H1 (cell line): ENCODE results near the gene CTBP2. TPM values are rescaled to one million over a fixed set of nuclear protein-coding genes. Genes with fewer than 3 reads are reported as not detected.

Source experiments
- CTCF ChIA-PET: fragments of 300-600 bp; sonication (Branson Sonifier 250); formaldehyde crosslinking; loops from one replicate; lab custom pipeline; 2021; ENCODE audit not compliant: partially characterized antibody; lab: Charles Lee
- POLR2A ChIA-PET: fragments of 300-600 bp; sonication (Branson Sonifier 250); formaldehyde crosslinking; loops from one replicate; lab custom pipeline; 2021; ENCODE audit warnings: inconsistent platforms; ENCODE audit not compliant: partially characterized antibody; lab: Charles Lee
- DNase-seq, 2 experiments: peaks; one replicate each; pipeline versions ENCODE4 v3.0.0 to v3.0.0-alpha.2; 2010 to 2022; ENCODE audit warnings: low spot score in 2 of 2, low read depth in 1 of 2, mixed read lengths in 1 of 2
- FAIRE-seq: peaks from 2 replicates; lab custom pipeline; 2011; peaks lifted over from hg19 to GRCh38; lab: Jason Lieb, UNC
- H2AFZ ChIP-seq: 2 replicates; pipeline ENCODE4 v1.8.1; 2012; ENCODE audit warnings: low read length, inconsistent platforms
- H2AK5ac ChIP-seq: 2 replicates; pipeline ENCODE4 v1.6.1; 2013; ENCODE audit warnings: low read depth, low read length
- H2BK120ac ChIP-seq: replicated peaks from 2 replicates; pipeline ENCODE3; 2013; ENCODE audit warnings: low read depth, low read length, inconsistent platforms
- H2BK12ac ChIP-seq: 2 replicates; pipeline ENCODE4 v1.6.1; 2013; ENCODE audit warnings: low read depth, low read length
- H2BK15ac ChIP-seq: 2 replicates; pipeline ENCODE4 v1.6.1; 2013; ENCODE audit warnings: low read length
- H2BK20ac ChIP-seq: 2 replicates; pipeline ENCODE4 v1.6.1; 2013; ENCODE audit warnings: low read length
- H2BK5ac ChIP-seq: 2 replicates; pipeline ENCODE4 v1.6.1; 2013; ENCODE audit warnings: low read depth, low read length
- H3K14ac ChIP-seq: 2 replicates; pipeline ENCODE4 v1.6.1; 2013; ENCODE audit warnings: inconsistent platforms; ENCODE audit not compliant: insufficient read length
- H3K18ac ChIP-seq: 2 replicates; pipeline ENCODE4 v1.6.1; 2013; ENCODE audit warnings: low read length; ENCODE audit errors: extremely low read depth
- H3K23ac ChIP-seq: 2 replicates; pipeline ENCODE4 v1.6.1; 2013; ENCODE audit warnings: inconsistent platforms; ENCODE audit not compliant: insufficient read length
- H3K23me2 ChIP-seq: 2 replicates; pipeline ENCODE4 v1.6.1; 2013; ENCODE audit warnings: low read depth, low read length
- H3K27ac ChIP-seq: 2 replicates; pipeline ENCODE4 v1.6.1; 2011; ENCODE audit warnings: low read depth, low read length, inconsistent platforms
- H3K27me3 ChIP-seq, 4 experiments: replicated peaks in 1 of 4; 1 replicate in 1 of 4; 2 replicates in 3 of 4; pipeline versions ENCODE4 v1.6.1 to v1.8.1; 2011 to 2013; ENCODE audit warnings: low read length in 3 of 4, mild to moderate bottlenecking in 3 of 4, inconsistent platforms in 2 of 4, mixed read lengths in 2 of 4, moderate library complexity in 1 of 4; ENCODE audit not compliant: control insufficient read depth in 3 of 4, insufficient read depth in 3 of 4; ENCODE audit errors: extremely low read depth in 1 of 4
- H3K36me3 ChIP-seq, 4 experiments: 2 replicates each; pipeline versions ENCODE4 v1.6.1 to v1.8.1; 2011 to 2013; ENCODE audit warnings: mild to moderate bottlenecking in 4 of 4, low read length in 3 of 4, moderate library complexity in 2 of 4, control low read depth in 1 of 4, inconsistent platforms in 1 of 4; ENCODE audit not compliant: insufficient read depth in 4 of 4, control insufficient read depth in 2 of 4
- H3K4ac ChIP-seq: replicated peaks from 2 replicates; pipeline ENCODE3; 2013; ENCODE audit warnings: low read length, low read depth, mixed read lengths, inconsistent platforms; ENCODE audit not compliant: insufficient read length
- H3K4me1 ChIP-seq, 4 experiments: replicated peaks in 1 of 4; 1 replicate in 1 of 4; 2 replicates in 3 of 4; pipeline versions ENCODE4 v1.6.1 to v1.8.1; 2011 to 2013; ENCODE audit warnings: low read length in 3 of 4, inconsistent platforms in 2 of 4, mixed read lengths in 1 of 4; ENCODE audit not compliant: insufficient read depth in 4 of 4, control insufficient read depth in 3 of 4
- H3K4me2 ChIP-seq, 2 experiments: 2 replicates each; pipeline versions ENCODE4 v1.6.1 to v1.8.1; 2011 to 2013; ENCODE audit warnings: low read depth in 2 of 2, low read length in 2 of 2, control low read depth in 1 of 2, inconsistent platforms in 1 of 2, mild to moderate bottlenecking in 1 of 2; ENCODE audit not compliant: insufficient read depth in 1 of 2
- H3K4me3 ChIP-seq, 4 experiments: fragments of 200-600, 300-600 bp in 1 of 4; sonication (generic), shearing (Covaris generic), sonication (Bioruptor Twin) in 1 of 4; 2 replicates each; pipeline versions ENCODE4 v1.5.1 to v1.8.1; 2011 to 2016; ENCODE audit warnings: low read length in 4 of 4, low read depth in 3 of 4, control low read depth in 2 of 4, inconsistent platforms in 2 of 4, mild to moderate bottlenecking in 2 of 4, mixed read lengths in 1 of 4, moderate library complexity in 1 of 4; ENCODE audit not compliant: insufficient read depth in 2 of 4; ENCODE audit errors: extremely low read depth in 1 of 4
- H3K56ac ChIP-seq: replicated peaks from 2 replicates; pipeline ENCODE3; 2013; ENCODE audit warnings: low read depth, mild to moderate bottlenecking, mixed read lengths, low read length, inconsistent platforms; ENCODE audit not compliant: insufficient read length
- H3K79me1 ChIP-seq: 2 replicates; pipeline ENCODE4 v1.6.1; 2013; ENCODE audit warnings: low read depth, low read length, control low read depth
- H3K79me2 ChIP-seq, 2 experiments: 2 replicates each; pipeline versions ENCODE4 v1.6.1 to v1.8.1; 2012 to 2013; ENCODE audit warnings: low read length in 2 of 2, mild to moderate bottlenecking in 2 of 2, inconsistent platforms in 1 of 2; ENCODE audit not compliant: insufficient read depth in 2 of 2, control insufficient read depth in 1 of 2
- H3K9ac ChIP-seq, 4 experiments: replicated peaks in 1 of 4; 1 replicate in 1 of 4; 2 replicates in 3 of 4; pipeline versions ENCODE4 v1.6.1 to v1.8.1; 2011 to 2013; ENCODE audit warnings: low read depth in 3 of 4, low read length in 3 of 4, control low read depth in 2 of 4, mild to moderate bottlenecking in 2 of 4, moderate library complexity in 2 of 4, inconsistent platforms in 1 of 4; ENCODE audit errors: extremely low read depth in 1 of 4
- H3K9me3 ChIP-seq, 2 experiments: 2 replicates each; pipeline versions ENCODE4 v1.6.1 to v1.8.1; 2012 to 2013; ENCODE audit warnings: mild to moderate bottlenecking in 2 of 2, moderate library complexity in 2 of 2, control low read depth in 1 of 2, inconsistent platforms in 1 of 2, low read depth in 1 of 2, low read length in 1 of 2, mixed read lengths in 1 of 2; ENCODE audit not compliant: insufficient read depth in 2 of 2
- H4K20me1 ChIP-seq, 2 experiments: replicated peaks in 1 of 2; 2 replicates each; pipeline versions ENCODE3 to v1.8.1; 2011 to 2013; ENCODE audit warnings: inconsistent platforms in 2 of 2, low read length in 2 of 2, mild to moderate bottlenecking in 1 of 2; ENCODE audit not compliant: insufficient read depth in 2 of 2, control insufficient read depth in 1 of 2
- H4K5ac ChIP-seq: 2 replicates; pipeline ENCODE4 v1.6.1; 2013; ENCODE audit warnings: low read length, low read depth, mixed read lengths, inconsistent platforms; ENCODE audit not compliant: insufficient read length
- H4K8ac ChIP-seq: 2 replicates; pipeline ENCODE4 v1.8.0; 2013; ENCODE audit warnings: mild to moderate bottlenecking, moderate library complexity, low read length, inconsistent platforms; ENCODE audit not compliant: insufficient read depth; ENCODE audit errors: extremely low read depth
- H4K91ac ChIP-seq: replicated peaks from 2 replicates; pipeline ENCODE3; 2013; ENCODE audit warnings: low read length, mixed read lengths, inconsistent platforms; ENCODE audit not compliant: insufficient read length
- NRF1 ChIP-seq: IDR thresholded peaks from 2 replicates; pipeline ENCODE4 v1.6.1; 2011; ENCODE audit warnings: mild to moderate bottlenecking, low read depth, low read length, improper control_type of control experiment
- RAD21 ChIP-seq, 2 experiments: IDR thresholded peaks in 1 of 2; conservative IDR thresholded peaks in 1 of 2; 2 replicates each; pipeline ENCODE4 v1.6.1; 2011; ENCODE audit warnings: low read depth in 2 of 2, low read length in 2 of 2, improper control_type of control experiment in 1 of 2, inconsistent platforms in 1 of 2, mild to moderate bottlenecking in 1 of 2, moderate library complexity in 1 of 2
- WGBS, 2 experiments: shearing (Covaris generic) in 1 of 2; methylation state at CpG; one replicate each; pipeline versions ENCODE4 v1.1.6 to v1.1.7; 2013 to 2015; ENCODE audit warnings: low lambda C conversion rate in 2 of 2, mixed read lengths in 2 of 2, inconsistent platforms in 1 of 2, low coverage in 1 of 2, missing lambda C conversion rate in 1 of 2; ENCODE audit not compliant: insufficient replicate concordance in 2 of 2, insufficient coverage in 1 of 2, insufficient read length in 1 of 2; ENCODE audit errors: extremely low coverage in 1 of 2, missing lambda C conversion rate in 1 of 2; 5-methylcytosine and 5-hydroxymethylcytosine counted together
- polyA plus RNA-seq, 7 experiments: library from polyadenylated mRNA; depleted of rRNA in 3 of 7; stranded (reverse) in 5 of 7; unstranded in 2 of 7; fragments of >200 nt in 5 of 7; fragments of 200-250 nt in 2 of 7; gene quantifications; 1 replicate in 5 of 7; 2 replicates in 1 of 7; 4 replicates in 1 of 7; pipeline versions ENCODE4 v1.2.1 to v1.2.3, GENCODE V29; 2011 to 2013; ENCODE audit warnings: missing spikeins in 2 of 7, mixed read lengths in 2 of 7
- total RNA-seq: library from RNA; stranded (reverse); fragmentation: NEBNext Ultra II Directional; extraction: Animal tissue kit (Norgen Biotek cat#: 25700); gene quantifications from 2 replicates; pipeline ENCODE4 v1.2.1, GENCODE V29; 2021
- TF ChIP-seq, protein P1 (sequence below): IDR thresholded peaks from 2 replicates; pipeline ENCODE4 v1.6.1; 2011; ENCODE audit warnings: low read depth, mild to moderate bottlenecking, low read length; ENCODE audit not compliant: insufficient read depth
- TF ChIP-seq, protein P2 (sequence below): IDR thresholded peaks from 2 replicates; pipeline ENCODE4 v1.6.1; 2012; ENCODE audit warnings: low read length, inconsistent platforms

CTBP2 gene
- total and polyA plus RNA-seq, 2 of the 8 experiments (the other 6 are each of a cell fraction or from before 2014, with no cell fraction given): 208 to 221 TPM

DNA sequence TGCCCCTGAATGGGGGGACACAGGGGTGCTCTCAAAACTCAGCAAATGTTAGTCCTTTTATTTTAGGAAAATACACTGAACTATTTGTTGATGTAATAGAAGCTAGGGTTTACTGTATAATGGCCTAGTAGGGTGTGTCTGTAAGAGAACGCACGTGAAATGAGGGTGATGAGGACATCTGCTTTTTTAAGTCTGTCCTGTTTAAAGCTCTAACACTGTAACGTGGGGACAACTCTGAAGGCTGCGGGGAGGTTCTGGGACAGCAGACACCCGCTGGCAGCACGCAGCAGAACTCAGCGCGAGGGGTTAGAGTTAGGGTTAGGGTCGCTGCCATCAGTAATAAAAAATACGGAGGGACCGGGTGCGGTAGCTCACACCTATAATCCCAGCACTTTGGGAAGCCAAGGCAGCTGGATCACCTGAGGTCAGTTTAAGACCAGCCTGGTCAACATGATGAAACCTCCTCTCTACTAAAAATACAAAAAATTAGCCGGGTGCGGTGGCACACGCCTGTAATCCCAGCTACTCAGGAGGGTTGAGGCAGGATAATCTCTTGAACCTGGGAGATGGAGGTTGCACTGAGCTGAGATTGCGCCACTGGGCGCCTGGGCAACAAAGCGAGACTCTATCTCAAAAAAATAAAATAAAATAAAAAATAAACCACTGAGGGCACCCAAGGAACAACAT is 98.0 kb downstream of the CTBP2 start:
- no peak overlapping the region for H3K14ac ChIP-seq
- POLR2A ChIA-PET: interaction anchor here (1.0 to 2.9 kb wide), 6 partner anchors 9 to 50 kb away, joined by 3 to 9 read pairs (median 6); no protein-coding TSS in a partner anchor
- H3K23me2 ChIP-seq: no peaks in the 10 kb centered on the region
- H3K27me3 ChIP-seq: no peaks in the 10 kb centered on the region
- H4K20me1 ChIP-seq: peaks cover 61 to 67% of the 10 kb centered on the region in 2 experiments
- TF ChIP-seq, protein P1, sequence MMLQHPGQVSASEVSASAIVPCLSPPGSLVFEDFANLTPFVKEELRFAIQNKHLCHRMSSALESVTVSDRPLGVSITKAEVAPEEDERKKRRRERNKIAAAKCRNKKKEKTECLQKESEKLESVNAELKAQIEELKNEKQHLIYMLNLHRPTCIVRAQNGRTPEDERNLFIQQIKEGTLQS: no peak
- TF ChIP-seq, protein P2, sequence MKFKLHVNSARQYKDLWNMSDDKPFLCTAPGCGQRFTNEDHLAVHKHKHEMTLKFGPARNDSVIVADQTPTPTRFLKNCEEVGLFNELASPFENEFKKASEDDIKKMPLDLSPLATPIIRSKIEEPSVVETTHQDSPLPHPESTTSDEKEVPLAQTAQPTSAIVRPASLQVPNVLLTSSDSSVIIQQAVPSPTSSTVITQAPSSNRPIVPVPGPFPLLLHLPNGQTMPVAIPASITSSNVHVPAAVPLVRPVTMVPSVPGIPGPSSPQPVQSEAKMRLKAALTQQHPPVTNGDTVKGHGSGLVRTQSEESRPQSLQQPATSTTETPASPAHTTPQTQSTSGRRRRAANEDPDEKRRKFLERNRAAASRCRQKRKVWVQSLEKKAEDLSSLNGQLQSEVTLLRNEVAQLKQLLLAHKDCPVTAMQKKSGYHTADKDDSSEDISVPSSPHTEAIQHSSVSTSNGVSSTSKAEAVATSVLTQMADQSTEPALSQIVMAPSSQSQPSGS: no peak
- TF ChIP-seq NRF1: no peak
- TF ChIP-seq RAD21 (IDR thresholded peaks at IDR 0.05 in 1 of 2, conservative IDR thresholded peaks at IDR 0.05 in 1 of 2; ENCODE audit: low read depth in 2 of 2, low read length in 2 of 2): no peak
- TF ChIP-seq, all 59 proteins: peak for 0
- Histone ChIP-seq H4K5ac (no peak overlapping the region), H3K79me1 (peaks cover 22% of the 10 kb centered on the region), H3K9me3 (no peaks in the 10 kb centered on the region), H2BK20ac (no peak overlapping the region), H4K91ac (no peak overlapping the region), H3K79me2 (peaks cover 15 to 100% of the 10 kb centered on the region in 2 experiments), H4K8ac (no peak overlapping the region), H3K18ac (no peak overlapping the region), H3K4me2 (no peak overlapping the region), H3K36me3 (peaks cover 0 to 40% (median 5%) of the 10 kb centered on the region in 4 experiments; a peak in 4 of 8 replicates), H3K9ac (no peak overlapping the region), H3K23ac (no peak overlapping the region), H3K4ac (no peak overlapping the region), H3K4me1 (peaks cover 0 to 34% (median 9%) of the 10 kb centered on the region in 4 experiments; a peak in 6 of 7 replicates), H2AK5ac (no peak overlapping the region), H2BK12ac (no peak overlapping the region), H2BK120ac (no peak overlapping the region), H3K56ac (no peak overlapping the region), H3K4me3 (no peak overlapping the region), H2BK5ac (no peak overlapping the region), H3K27ac (no peak overlapping the region), H2BK15ac (no peak overlapping the region), H2AFZ (no peak overlapping the region)
- WGBS, 2 experiments: 87% methylated on average over 18 of the region's 18 CpGs; no CpG with 5 or more reads in 1 of the 2 experiments
- CTCF ChIA-PET: interaction anchor here (0.6 to 10.1 kb wide), 15 partner anchors 9 to 1375 kb away, joined by 3 to 110 read pairs (median 6); no protein-coding TSS in a partner anchor
- DNase-seq (no peak), FAIRE-seq (no peak)
